GM18511 (cell line): ENCODE data around the gene RANGAP1.
A peak's percentile ranks its signal among the peaks of the same experiment; 100 is the strongest.
"Not testable (repeated sequence)": the region's sequence is repeated elsewhere in the genome, so short reads cannot be mapped to it uniquely, and the experiment has no call there.

ENCODE experiments used
- ATAC-seq: cut with Tn5 transposase; IDR thresholded peaks from one replicate; pipeline ENCODE4 v1.9.1; 2021; ENCODE audit warnings: mild to moderate bottlenecking, moderate library complexity; ENCODE audit not compliant: unreplicated experiment

RANGAP1 gene

GRCh38 chr22:41301085-41302020 lies 15.4 kb upstream of the RANGAP1 start, which contains the start of gene ZC3H7B:
ZC3H7B (plus strand) TSS chr22:41301525; CDS start chr22:41320661, 19,136 bp downstream.
- peak; percentile 89 for ATAC-seq

GRCh38 chr22:41300661-41301060 lies 14.7 kb upstream of the RANGAP1 start:
- ATAC-seq, result no peak

DNA sequence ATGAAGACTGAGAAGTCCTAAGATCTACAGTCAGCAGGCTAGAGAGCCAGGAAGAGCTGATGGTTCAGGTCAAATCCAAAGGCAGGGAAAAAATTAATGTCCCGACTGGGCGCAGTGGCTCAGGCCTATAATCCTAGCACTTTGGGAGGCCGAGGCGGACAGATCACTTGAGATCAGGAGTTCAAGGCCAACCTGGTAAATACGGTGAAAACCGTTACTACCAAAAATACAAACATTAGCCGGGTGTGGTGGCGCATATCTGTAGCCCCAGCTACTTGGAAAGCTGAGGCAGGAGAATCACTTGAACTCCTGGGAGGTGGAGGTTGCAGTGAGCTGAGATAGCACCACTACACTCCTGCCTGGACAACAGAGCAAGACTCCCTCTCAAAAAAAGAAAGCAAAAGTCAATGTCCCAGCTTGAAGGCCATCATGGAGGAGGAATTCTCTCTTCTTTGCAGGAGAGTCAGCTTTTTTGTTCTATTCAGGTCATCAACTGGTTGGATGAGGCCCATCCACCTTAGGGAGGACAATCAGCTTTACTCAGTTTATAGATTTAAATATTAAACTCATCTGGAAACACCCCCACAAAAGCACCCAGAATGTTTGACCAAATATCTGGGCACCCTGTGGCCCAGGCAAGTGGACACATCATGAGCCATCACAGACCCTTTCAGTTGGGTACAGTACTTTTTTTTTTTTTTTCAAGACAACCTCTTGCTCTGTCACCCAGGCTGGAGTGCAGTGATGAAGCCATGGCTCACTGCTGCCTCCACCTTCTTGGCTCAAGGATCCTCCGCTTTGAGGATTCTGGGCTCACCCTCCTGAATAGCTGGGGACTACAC lies 11.1 kb upstream of the RANGAP1 start:
- no peak for ATAC-seq

GRCh38 chr22:41294816-41295215 lies 8.8 kb upstream of the RANGAP1 start:
- ATAC-seq, result not testable (repeated sequence)

- ATAC-seq, result no peak
Measured at GRCh38 chr22:41290262-41291221, 4.6 kb upstream of the RANGAP1 start.

DNA sequence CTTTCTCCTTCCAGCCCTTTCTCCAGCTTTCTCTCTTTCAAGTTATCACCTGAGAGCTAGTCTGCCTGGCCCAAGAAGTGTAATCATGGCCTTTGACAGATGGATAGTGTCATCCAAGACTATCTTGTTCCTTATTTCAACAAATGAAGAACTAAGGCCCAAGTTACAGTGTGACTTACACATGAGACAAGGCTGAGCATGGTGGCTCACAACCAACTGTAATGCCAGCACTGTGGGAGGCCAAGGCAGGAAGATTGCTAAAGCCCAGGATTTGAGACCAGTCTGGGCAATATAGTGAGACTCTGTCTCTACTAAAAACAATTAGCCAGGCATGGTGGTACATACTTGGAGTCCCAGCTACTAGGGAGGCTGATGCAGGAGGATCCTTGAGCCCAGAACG lies 3.7 kb upstream of the RANGAP1 start:
- ATAC-seq, result no peak

GRCh38 chr22:41288245-41288946 lies 2.4 kb upstream of the RANGAP1 start:
- ATAC-seq, result no peak

DNA sequence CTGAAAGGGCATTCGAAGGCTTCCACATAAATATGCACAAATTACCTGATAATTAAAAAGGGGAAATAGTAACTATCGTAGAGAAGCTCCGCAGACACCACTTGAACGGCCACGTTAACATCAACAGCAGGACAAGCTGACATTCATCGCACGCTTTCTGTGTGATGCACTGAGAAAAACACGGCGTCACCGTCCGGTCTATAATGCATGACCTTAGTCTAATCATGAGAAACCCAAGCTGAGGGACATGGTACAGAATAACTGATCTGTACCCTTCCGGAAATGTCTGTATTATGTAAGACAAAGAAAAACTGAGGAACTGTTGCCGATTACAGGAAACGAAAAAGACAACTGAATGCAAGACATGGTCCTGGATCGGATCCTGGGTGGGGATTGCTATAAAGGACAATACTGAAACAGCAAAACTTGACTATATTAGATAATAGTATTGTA lies 678 bp upstream of the RANGAP1 start:
- peak; percentile 21 for ATAC-seq

DNA sequence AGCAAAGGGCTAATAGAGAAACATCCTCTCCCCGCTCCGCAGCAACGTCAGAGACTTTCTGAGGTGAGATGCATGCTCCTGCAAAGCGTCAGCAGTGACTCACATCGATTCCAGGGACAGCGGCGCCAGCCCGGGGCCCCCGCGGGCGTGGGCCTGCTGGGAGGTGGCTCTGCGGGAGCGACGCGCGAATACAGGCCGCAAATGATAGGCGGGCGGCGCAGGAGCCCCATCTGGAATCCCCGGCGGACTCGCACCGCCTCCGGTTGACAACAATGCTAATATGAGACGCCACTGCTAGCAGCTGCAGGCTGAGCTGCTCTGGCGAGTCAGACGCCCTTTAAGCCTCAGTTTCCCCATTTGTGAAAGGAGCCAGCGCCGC lies 557 bp downstream of the RANGAP1 start:
- ATAC-seq, result peak; percentile 10

GRCh38 chr22:41284465-41284864 lies 1.5 kb downstream of the RANGAP1 start:
- no peak for ATAC-seq

- ATAC-seq, result no peak
Measured at GRCh38 chr22:41280854-41281253, 5.1 kb downstream of the RANGAP1 start.

GRCh38 chr22:41280065-41280464 lies 5.9 kb downstream of the RANGAP1 start:
- ATAC-seq, result no peak

GRCh38 chr22:41274856-41275255 lies 11.1 kb downstream of the RANGAP1 start:
- ATAC-seq, result no peak

- ATAC-seq, result no peak
Measured at GRCh38 chr22:41273128-41273527, 12.9 kb downstream of the RANGAP1 start.

- ATAC-seq, result no peak
Measured at GRCh38 chr22:41271787-41272186, 14.2 kb downstream of the RANGAP1 start.

GRCh38 chr22:41267958-41268357 lies 18.0 kb downstream of the RANGAP1 start:
- ATAC-seq, result no peak

DNA sequence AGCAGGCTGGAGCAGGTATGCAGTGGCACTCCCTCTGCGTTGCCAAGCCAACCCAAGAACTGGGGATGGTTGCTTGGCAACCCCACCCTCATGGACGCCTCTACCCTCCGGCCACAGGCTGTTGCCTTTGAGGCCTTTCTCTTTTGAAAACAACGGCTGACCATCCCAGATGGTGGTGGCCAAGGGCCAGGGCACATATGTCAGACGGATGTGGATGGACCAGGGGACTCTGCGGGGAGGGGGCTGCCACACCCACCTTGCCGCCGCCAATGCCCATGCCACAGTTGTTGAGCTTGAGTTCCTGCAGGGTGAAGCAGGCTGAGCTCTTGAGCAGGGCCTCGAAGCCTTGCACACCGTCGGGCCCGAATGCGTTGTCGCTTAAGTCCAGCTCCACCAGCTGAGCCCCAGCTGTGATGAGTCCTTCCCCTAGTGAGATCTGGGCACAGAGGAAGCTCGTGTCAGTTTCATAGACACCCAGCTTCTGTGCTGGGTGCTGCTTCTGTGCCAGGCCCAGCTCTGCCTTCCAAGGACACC lies 21.5 kb downstream of the RANGAP1 start:
- ATAC-seq, result no peak

- no peak for ATAC-seq
Measured at GRCh38 chr22:41263704-41264103, 22.3 kb downstream of the RANGAP1 start.

GRCh38 chr22:41262250-41262765 lies 23.7 kb downstream of the RANGAP1 start:
- ATAC-seq, result no peak
